GM12873 (cell line): ENCODE measurements around the gene CECR2.

Source experiments
- CTCF ChIP-seq: IDR thresholded peaks from 2 replicates; pipeline ENCODE4 v1.5.1; 2012; ENCODE audit warnings: low read depth, mild to moderate bottlenecking, moderate library complexity, low read length, control low read depth; ENCODE audit not compliant: insufficient read depth; ENCODE audit errors: missing control alignments

CECR2 gene

DNA sequence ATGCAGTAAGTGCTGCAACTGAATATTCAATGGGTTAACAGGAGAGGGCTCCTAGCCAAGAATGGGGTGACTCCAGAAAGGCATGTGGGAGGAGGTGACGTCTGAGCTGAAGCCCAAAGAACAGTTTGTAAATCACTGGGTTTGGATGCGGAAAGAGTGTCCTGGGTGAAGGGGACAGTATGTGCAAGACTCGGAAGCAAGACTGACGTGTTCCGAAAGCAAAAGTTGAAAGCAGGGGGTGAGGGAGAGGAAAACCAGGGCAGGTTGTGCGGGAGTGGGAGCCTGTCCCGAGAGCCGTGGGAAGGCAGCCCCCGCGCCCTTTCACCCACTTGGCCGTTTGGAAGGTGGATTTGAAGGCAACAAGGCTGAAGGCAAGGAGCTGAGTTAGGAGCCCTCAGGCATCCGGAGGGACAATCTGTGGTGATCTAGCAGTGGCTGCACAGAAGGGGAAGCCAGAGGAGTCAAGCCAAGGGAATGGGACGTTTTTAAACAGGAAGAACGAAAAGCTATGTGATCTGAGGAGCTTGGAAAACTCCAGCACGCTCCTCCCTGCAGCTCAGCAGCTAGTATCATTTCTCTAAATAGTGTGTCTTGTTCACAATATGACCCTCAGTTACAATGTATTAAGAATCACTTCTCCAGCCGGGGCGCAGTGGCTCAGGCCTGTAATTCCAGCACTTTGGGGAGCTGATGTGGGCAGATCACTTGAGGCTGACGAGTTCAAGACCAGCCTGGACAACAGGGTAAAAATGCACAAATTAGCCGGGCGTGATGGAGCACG lies 201.8 kb downstream of the CECR2 start:
- no peak for TF ChIP-seq CTCF

GRCh38 chr22:17575151-17575550 lies 205.9 kb downstream of the CECR2 start:
- no peak for TF ChIP-seq CTCF

DNA sequence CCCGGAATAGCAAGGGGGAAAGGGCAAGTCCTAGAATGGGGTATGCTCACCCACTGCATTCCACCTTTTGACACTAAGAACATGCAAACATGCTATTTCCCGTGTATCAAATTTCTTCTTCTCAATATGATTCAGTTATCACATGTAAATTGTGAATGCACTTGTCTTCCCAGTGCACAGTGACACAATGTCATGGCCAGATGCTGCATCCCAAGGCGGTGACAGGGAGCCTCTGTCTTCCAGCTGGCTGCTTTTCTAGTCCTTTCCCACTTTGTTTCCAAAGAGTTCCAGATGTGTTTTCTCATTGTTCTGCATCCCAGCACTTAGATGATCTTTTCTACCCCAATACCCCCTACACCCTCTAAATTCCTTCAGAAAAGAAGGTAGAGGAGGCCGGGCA lies 206.4 kb downstream of the CECR2 start:
- TF ChIP-seq CTCF, result no peak

DNA sequence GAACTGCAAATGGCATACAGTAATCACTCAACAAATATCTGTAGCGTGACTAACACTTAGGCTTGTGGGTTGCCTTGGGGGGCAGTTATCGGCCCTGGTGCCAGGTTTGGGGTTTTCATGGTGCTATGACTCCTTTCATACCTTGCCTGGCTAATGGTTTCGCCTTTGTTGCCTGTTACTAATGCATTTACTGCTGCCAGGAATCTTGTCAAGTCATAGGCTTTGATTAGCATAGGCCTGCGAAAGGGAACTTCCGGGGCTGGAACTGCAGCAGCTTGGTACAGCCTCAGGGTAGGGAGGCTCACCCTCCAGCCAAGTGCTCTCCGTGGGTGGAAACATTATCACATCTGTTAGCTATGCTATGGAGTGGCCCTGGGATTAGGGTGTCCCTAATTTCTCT lies 207.2 kb downstream of the CECR2 start:
- no peak for TF ChIP-seq CTCF

DNA sequence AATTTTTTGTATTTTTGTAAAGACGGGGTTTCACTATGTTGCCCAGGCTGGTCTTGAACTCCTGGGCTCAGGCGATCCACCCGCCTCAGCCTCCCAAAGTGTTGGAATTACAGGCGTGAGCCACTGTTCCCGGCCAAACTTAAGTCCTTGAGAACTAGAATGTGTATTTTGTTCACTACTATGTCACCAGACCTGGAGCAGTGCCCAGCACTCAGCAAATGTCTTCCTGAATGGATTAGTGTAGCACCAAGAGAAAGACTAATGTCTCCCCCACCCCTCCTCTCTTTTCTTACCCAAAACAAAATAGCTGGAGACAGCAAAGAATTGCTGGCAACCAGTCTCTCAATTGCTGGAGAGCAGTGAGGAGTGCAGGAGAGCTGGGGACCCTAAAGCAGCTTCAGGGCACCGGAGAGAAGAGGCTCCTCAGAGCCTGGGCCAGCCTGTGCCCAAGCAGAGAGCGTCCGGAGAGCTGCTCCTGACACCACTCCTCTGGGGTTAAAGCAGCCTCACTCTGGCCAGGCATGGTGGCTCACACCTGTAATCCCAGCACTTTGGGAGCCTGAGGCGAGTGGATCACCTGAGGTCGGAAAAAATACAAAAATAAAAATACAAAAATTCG lies 209.0 kb downstream of the CECR2 start:
- TF ChIP-seq CTCF, result no peak

DNA sequence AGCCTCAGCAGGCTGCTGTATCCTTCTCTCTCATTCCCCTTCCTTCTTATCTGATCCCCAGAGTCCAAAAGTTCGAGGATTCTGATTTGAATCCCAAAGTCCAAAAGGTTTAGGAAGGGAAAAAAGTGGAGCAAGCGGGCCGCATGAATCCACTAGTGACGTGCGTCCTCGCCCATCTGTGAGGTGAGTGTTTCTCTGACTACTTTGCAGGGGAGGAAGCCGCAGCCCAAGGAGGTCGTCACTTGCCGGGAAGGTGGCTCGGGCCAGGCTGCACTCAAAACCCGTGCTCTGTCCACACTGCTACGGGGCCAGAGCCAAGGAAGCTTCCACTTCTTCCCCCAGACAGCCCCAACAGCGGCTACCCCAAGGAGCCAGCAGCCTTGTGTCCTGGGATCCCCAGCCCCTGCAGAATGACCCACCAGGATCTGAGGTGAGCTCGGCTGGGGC lies 210.3 kb downstream of the CECR2 start:
- TF ChIP-seq CTCF, result no peak

DNA sequence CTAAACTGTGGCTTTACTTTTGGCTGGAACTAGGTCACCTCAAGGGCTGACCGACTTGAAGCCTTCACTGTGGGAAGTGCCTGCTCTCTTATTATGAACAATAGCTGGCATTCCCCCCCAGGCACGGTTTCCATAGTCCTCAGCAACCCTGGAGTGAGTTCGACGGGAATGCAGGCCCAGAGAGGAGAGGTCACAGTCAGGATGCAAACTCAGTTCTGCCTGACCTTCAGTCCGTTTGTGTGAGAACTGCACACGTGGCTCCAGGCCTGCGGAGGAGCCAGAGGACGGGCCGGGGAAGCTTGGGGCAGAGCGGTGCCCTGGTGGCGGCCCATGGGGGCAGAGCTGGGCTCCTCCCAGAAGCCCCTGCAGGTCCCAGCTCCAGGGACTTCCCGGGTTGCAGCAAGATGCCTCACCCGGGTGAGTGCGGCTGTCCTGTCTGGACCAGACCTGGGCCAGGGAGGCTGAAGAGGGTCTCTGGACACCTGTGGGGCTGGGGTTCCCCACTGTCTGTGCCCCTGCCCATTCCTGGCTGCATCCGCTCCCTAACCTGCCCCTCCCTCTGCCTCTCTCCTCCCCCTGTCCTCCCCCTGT lies 211.3 kb downstream of the CECR2 start:
- TF ChIP-seq CTCF, result no peak
